Heart left ventricle (tissue), 16 donors: ENCODE results near the gene TLK2. TPM values are rescaled to one million over a fixed set of nuclear protein-coding genes. Genes with fewer than 3 reads are reported as not detected.

Experiments used
- ATAC-seq, 4 donors: fragments of 200-7000 bp; cut with Tn5 transposase; one replicate each; pipeline ENCODE4 v1.9.1; 2020 to 2022; ENCODE audit warnings: moderate library complexity in 4 of 4, mild to moderate bottlenecking in 3 of 4, moderate number of reproducible peaks in 1 of 4
- DNase-seq, 5 donors: peaks; one replicate each; pipeline ENCODE4 v3.0.0-alpha.2; 2020
- H3K27ac ChIP-seq, 12 donors: fragments of 200-600 bp; sonication (generic) in 4 of 12; one replicate each; pipeline versions ENCODE4 v1.5.0 to v1.8.0; 2016 to 2022; ENCODE audit warnings: mild to moderate bottlenecking in 2 of 12
- H3K27me3 ChIP-seq, 9 donors: fragments of 200-600 bp; sonication (generic) in 2 of 9; one replicate each; pipeline versions ENCODE4 v1.5.1 to v1.8.0; 2016 to 2022; ENCODE audit warnings: mild to moderate bottlenecking in 3 of 9
- H3K36me3 ChIP-seq, 9 donors: fragments of 200-600 bp; sonication (generic) in 2 of 9; one replicate each; pipeline versions ENCODE4 v1.5.0 to v1.8.0; 2018 to 2022; ENCODE audit warnings: mild to moderate bottlenecking in 2 of 9
- H3K4me1 ChIP-seq, 12 donors: fragments of 200-600 bp; sonication (generic) in 4 of 12; one replicate each; pipeline versions ENCODE4 v1.5.0 to v1.8.0; 2016 to 2022; ENCODE audit warnings: mild to moderate bottlenecking in 3 of 12
- H3K4me3 ChIP-seq, 12 donors: fragments of 200-600 bp; sonication (generic) in 4 of 12; one replicate each; pipeline versions ENCODE4 v1.5.0 to v1.8.0; 2017 to 2022; ENCODE audit warnings: mild to moderate bottlenecking in 9 of 12, moderate library complexity in 4 of 12
- H3K9me3 ChIP-seq, 12 donors: fragments of 200-600 bp; sonication (generic) in 4 of 12; one replicate each; pipeline versions ENCODE4 v1.5.0 to v1.8.0; 2016 to 2022; ENCODE audit warnings: mild to moderate bottlenecking in 1 of 12
- CTCF ChIP-seq, 12 donors: fragments of 200-600 bp; sonication (generic) in 4 of 12; IDR thresholded peaks; one replicate each; pipeline versions ENCODE4 v1.5.0 to v1.8.0; 2018 to 2022; ENCODE audit warnings: antibody characterized with exemption in 12 of 12, mild to moderate bottlenecking in 5 of 12
- POLR2A ChIP-seq, 2 donors: fragments of 450-650 bp; IDR thresholded peaks; one replicate each; pipeline ENCODE4 v1.6.1; 2017; ENCODE audit warnings: antibody characterized with exemption in 2 of 2, mild to moderate bottlenecking in 2 of 2, moderate library complexity in 2 of 2
- WGBS, 4 donors: extraction: QIAGEN DNeasy Blood & Tissue Kit in 2 of 4; methylation state at CpG; one replicate each; pipeline versions ENCODE4 v1.1.5 to v1.1.7; 2013 to 2018; 5-methylcytosine and 5-hydroxymethylcytosine counted together
- intact Hi-C, 10 donors: fragments of 100-400 bp; cut with DNase I; formaldehyde crosslinking; loops; one replicate each; pipeline versions ENCODE4 v1.11.1 to v1.14.2; 2022
- polyA plus RNA-seq, 2 donors: library from polyadenylated mRNA; stranded (reverse); fragments of 200-250 nt; gene quantifications; one replicate each; pipeline ENCODE4 v1.2.3, GENCODE V29; 2013
- total RNA-seq, 9 donors: library from RNA; depleted of rRNA in 2 of 9; stranded (reverse); fragments of >200 nt in 2 of 9; fragmentation: NEBNext Ultra II Directional in 3 of 9; extraction: Animal tissue kit (Norgen Biotek cat#: 25700) in 3 of 9; gene quantifications; one replicate each; pipeline versions ENCODE4 v1.1.0 to v1.2.4, GENCODE V29; 2016 to 2023
- donor health status: ischemic (EF 13 %, LVEDD 7.1; RV severe dilation, severe dysfunction).
- donor health status: healthy with polysubstance abuse.
- donor health status: DM: no; HTN: yes; CAD: no.
- donor health status: DM: no; HTN: no; CAD: no.
- donor health status: ischemic (EF 25% LVEDD 6.9; RV normal size, moderate dysfunction).
- donor health status: ischemic (EF 25% LVEDD 5.7; RV mildly dilated, moderate dysfunction).
- donor health status: healthy.
- donor health status: DM: yes; HTN: yes; CAD: no.
- donor health status: ischemic (EF 35%, LVEDD 5.7; RV mildly dilated, moderate dysfunction).
- donor health status: nonischemic (EF 11% LVEDD 7.7; RV severe dilation, severe dysfunction).
- donor health status: DM: yes; HTN: yes; CAD: no.
- donor health status: PGD.
- donor health status: ischemic (EF 29% LVEDD 5.4; RV normal size, mild dysfunction).
- donor health status: nonischemic (EF 23%, LVEDD 6.1; RV moderate dilation, normal function).

TLK2 gene
- total and polyA plus RNA-seq, 11 donors = 11.0 to 36.8 (median 29.5) TPM

- Histone ChIP-seq H3K9me3 (no peaks in the 10 kb centered on the region), H3K4me3 (peak overlapping the region; percentile 13 to 58 (median 51)), H3K4me1 (peaks cover 0 to 56% (median 39%) of the 10 kb centered on the region in 12 donors), H3K27me3 (no peaks in the 10 kb centered on the region), H3K36me3 (no peaks in the 10 kb centered on the region), H3K27ac (peak overlapping the region in 11 of 12 donors; percentile 29 to 82 (median 66))
- intact Hi-C loops = loop anchor here in 2 of 10 donors (2.0 to 10.0 kb wide), 2 partner anchors 26 to 48 kb away; partner anchors contain the start of gene MRC2 (in 1 of the 2)
- ATAC-seq (peak in 3 of 4 donors; percentile 41 to 55 (median 49)), DNase-seq (peak; percentile 75 to 87 (median 79))
- 6 to 7% (median 7%) methylated on average over 30 to 57 of the region's 57 CpGs for WGBS, 4 donors
- TF ChIP-seq POLR2A (IDR thresholded peaks at IDR 0.05) = no peak
- TF ChIP-seq CTCF (IDR thresholded peaks at IDR 0.05) = no peak
These were observed 173.8 kb downstream of the TLK2 start for GRCh38 chr17:62652251-62653001.

GRCh38 chr17:62653002-62653825 lies 174.6 kb downstream of the TLK2 start:
- Histone ChIP-seq H3K36me3 (no peaks in the 10 kb centered on the region), H3K4me1 (peaks cover 0 to 51% (median 37%) of the 10 kb centered on the region in 12 donors), H3K4me3 (peak overlapping the region; percentile 13 to 58 (median 51)), H3K27ac (peak overlapping the region in 11 of 12 donors; percentile 29 to 82 (median 66)), H3K9me3 (no peaks in the 10 kb centered on the region), H3K27me3 (no peaks in the 10 kb centered on the region)
- intact Hi-C loops = loop anchor here in 2 of 10 donors (2.0 to 10.0 kb wide), 2 partner anchors 26 to 48 kb away; partner anchors contain the start of gene MRC2 (in 1 of the 2)
- no peak for TF ChIP-seq CTCF (IDR thresholded peaks at IDR 0.05)
- TF ChIP-seq POLR2A (IDR thresholded peaks at IDR 0.05) = no peak
- ATAC-seq = peak; percentile 19 to 66 (median 56)
- peak; percentile 64 to 87 (median 71) for DNase-seq
- 4 to 6% (median 5%) methylated on average over 21 to 30 of the region's 30 CpGs for WGBS, 4 donors

- Histone ChIP-seq H3K4me3 (peak overlapping the region in 7 of 12 donors; percentile 49 to 57 (median 55)), H3K36me3 (no peaks in the 10 kb centered on the region), H3K4me1 (peaks cover 0 to 43% (median 28%) of the 10 kb centered on the region in 12 donors), H3K27ac (peak overlapping the region in 10 of 12 donors; percentile 8 to 82 (median 66)), H3K9me3 (no peaks in the 10 kb centered on the region), H3K27me3 (no peaks in the 10 kb centered on the region)
- DNase-seq = peak; percentile 80 to 92 (median 87)
- intact Hi-C loops = loop anchor here in 2 of 10 donors (2.0 to 10.0 kb wide), 2 partner anchors 27 to 49 kb away; partner anchors contain the start of gene MRC2 (in 1 of the 2)
- TF ChIP-seq CTCF (IDR thresholded peaks at IDR 0.05) (no peak), POLR2A (IDR thresholded peaks at IDR 0.05) (no peak)
- peak; percentile 62 to 81 (median 77) for ATAC-seq
- 42 to 59% (median 46%) methylated on average over 15 to 19 of the region's 19 CpGs for WGBS, 4 donors
These were observed 175.5 kb downstream of the TLK2 start for GRCh38 chr17:62653826-62654761.
